ENCODE measurements around the gene CIB2.
A peak's percentile ranks its signal among the peaks of the same experiment; 100 is the strongest.

Gene CIB2

GRCh38 chr15:78149805-78150751 is 18.8 kb upstream of the CIB2 start:
- peak overlapping the region; percentile 66 to 70 for H3K4me3 ChIP-seq (replicated peaks in 1 of 2; ENCODE audit: low read depth in 2 of 2, low read length in 2 of 2)
- peak; percentile 15 to 22 for DNase-seq (ENCODE audit: low read depth in 2 of 2)
- TF ChIP-seq CTCF (IDR thresholded peaks at IDR 0.05; ENCODE audit: low read depth, low read length): no peak

- peak; percentile 96 to 98 for DNase-seq (ENCODE audit: low read depth in 2 of 2)
- no peak for TF ChIP-seq CTCF (IDR thresholded peaks at IDR 0.05; ENCODE audit: low read depth, low read length)
- H3K4me3 ChIP-seq (replicated peaks in 1 of 2; ENCODE audit: low read depth in 2 of 2, low read length in 2 of 2): peak within 1 kb of the TSS; percentile 66 to 70
Measured at GRCh38 chr15:78149068-78149804, 18.0 kb upstream of the CIB2 start, which contains the start of gene IDH3A. Gene IDH3A, plus strand, starts transcription at chr15:78149362. Its CDS starts 42 bp downstream, at chr15:78149404.

- no peak for TF ChIP-seq CTCF (IDR thresholded peaks at IDR 0.05; ENCODE audit: low read depth, low read length)
- H3K4me3 ChIP-seq (replicated peaks in 1 of 2; ENCODE audit: low read depth in 2 of 2, low read length in 2 of 2): peak overlapping the region; percentile 45 to 70
- peak in 1 of 2 donors; percentile 20 for DNase-seq (ENCODE audit: low read depth in 2 of 2)
Measured at GRCh38 chr15:78148392-78149067, 17.3 kb upstream of the CIB2 start.

- H3K4me3 ChIP-seq (replicated peaks in 1 of 2; ENCODE audit: low read depth in 2 of 2, low read length in 2 of 2): no peak overlapping the region
- no peak for DNase-seq (ENCODE audit: low read depth in 2 of 2)
- TF ChIP-seq CTCF (IDR thresholded peaks at IDR 0.05; ENCODE audit: low read depth, low read length): no peak
Measured at GRCh38 chr15:78147566-78147965, 16.3 kb upstream of the CIB2 start.

- DNase-seq (ENCODE audit: low read depth in 2 of 2): peak in 1 of 2 donors; percentile 23
- no peak for TF ChIP-seq CTCF (IDR thresholded peaks at IDR 0.05; ENCODE audit: low read depth, low read length)
- H3K4me3 ChIP-seq (replicated peaks in 1 of 2; ENCODE audit: low read depth in 2 of 2, low read length in 2 of 2): no peak overlapping the region
Measured at GRCh38 chr15:78146425-78147154, 15.3 kb upstream of the CIB2 start.

GRCh38 chr15:78142332-78142731 is 11.1 kb upstream of the CIB2 start:
- DNase-seq (ENCODE audit: low read depth in 2 of 2): no peak
- H3K4me3 ChIP-seq (replicated peaks in 1 of 2; ENCODE audit: low read depth in 2 of 2, low read length in 2 of 2): no peak overlapping the region

More at GRCh38 chr15:78142332-78142731, 11.1 kb upstream of the CIB2 start:
- no peak for TF ChIP-seq CTCF (IDR thresholded peaks at IDR 0.05; ENCODE audit: low read depth, low read length)

All from cardiac fibroblast (primary cell).